HuH-7 (cell line): Measurements from ENCODE around the gene ERN1.

Experiments
- DNase-seq: peaks from one replicate; pipeline ENCODE4 v3.0.0; 2011; ENCODE audit warnings: low spot score

Gene ERN1

GRCh38 chr17:64109400-64109799 is 20.5 kb downstream of the ERN1 start:
- no peak for DNase-seq

GRCh38 chr17:64107500-64108236 is 22.3 kb downstream of the ERN1 start:
- DNase-seq, result no peak

GRCh38 chr17:64106918-64107317 is 23.0 kb downstream of the ERN1 start:
- DNase-seq, result no peak

GRCh38 chr17:64103391-64104364 is 26.3 kb downstream of the ERN1 start:
- no peak for DNase-seq

GRCh38 chr17:64102627-64103390 is 27.1 kb downstream of the ERN1 start:
- no peak for DNase-seq

GRCh38 chr17:64099543-64099942 is 30.4 kb downstream of the ERN1 start:
- no peak for DNase-seq

GRCh38 chr17:64097196-64097936 is 32.6 kb downstream of the ERN1 start:
- no peak for DNase-seq

- DNase-seq, result no peak
Observed at GRCh38 chr17:64096037-64096436, 33.9 kb downstream of the ERN1 start.

- DNase-seq, result no peak
Observed at GRCh38 chr17:64095144-64095882, 34.6 kb downstream of the ERN1 start.

GRCh38 chr17:64094412-64094811 is 35.5 kb downstream of the ERN1 start:
- no peak for DNase-seq

GRCh38 chr17:64092952-64093451 is 36.9 kb downstream of the ERN1 start:
- DNase-seq, result no peak

- DNase-seq, result no peak
Observed at GRCh38 chr17:64092113-64092512, 37.8 kb downstream of the ERN1 start.

GRCh38 chr17:64091571-64091970 is 38.4 kb downstream of the ERN1 start:
- no peak for DNase-seq

- no peak for DNase-seq
Observed at GRCh38 chr17:64091116-64091515, 38.8 kb downstream of the ERN1 start.

GRCh38 chr17:64090144-64090543 is 39.8 kb downstream of the ERN1 start:
- DNase-seq, result no peak

GRCh38 chr17:64087252-64088005 is 42.5 kb downstream of the ERN1 start:
- no peak for DNase-seq

- DNase-seq, result no peak
Observed at GRCh38 chr17:64085650-64086005, 44.3 kb downstream of the ERN1 start.

GRCh38 chr17:64084940-64085649 is 44.8 kb downstream of the ERN1 start:
- DNase-seq, result no peak
